GM18951 (cell line): ENCODE measurements around the gene AOPEP.

Source experiments
- POLR2A ChIP-seq: IDR thresholded peaks from 4 replicates; pipeline ENCODE4 v1.6.1; 2011; ENCODE audit warnings: mild to moderate bottlenecking; ENCODE audit not compliant: insufficient read length, insufficient read depth; ENCODE audit errors: extremely low read depth
- in situ Hi-C: fragments of 300-500 bp; cut with MboI; formaldehyde crosslinking; loops from one replicate; pipeline ENCODE4 v1.12.0; 2022; ENCODE audit warnings: low sequenced_read_pairs, mixed read lengths, inconsistent platforms; ENCODE audit not compliant: unreplicated experiment

AOPEP gene

GRCh38 chr9:94921092-94921471 lies 194.6 kb downstream of the AOPEP start:
- no peak for TF ChIP-seq POLR2A
- in situ Hi-C loops, result no loop called here

GRCh38 chr9:94921656-94922055 lies 195.2 kb downstream of the AOPEP start:
- TF ChIP-seq POLR2A, result no peak
- in situ Hi-C loops, result no loop called here

GRCh38 chr9:94922098-94922607 lies 195.7 kb downstream of the AOPEP start:
- no peak for TF ChIP-seq POLR2A
- in situ Hi-C loops, result no loop called here

GRCh38 chr9:94922691-94923107 lies 196.2 kb downstream of the AOPEP start:
- in situ Hi-C loops, result no loop called here
- TF ChIP-seq POLR2A, result no peak

GRCh38 chr9:94923326-94924089 lies 197.0 kb downstream of the AOPEP start:
- TF ChIP-seq POLR2A, result no peak
- in situ Hi-C loops, result no loop called here

- in situ Hi-C loops, result no loop called here
- TF ChIP-seq POLR2A, result no peak
Observed at GRCh38 chr9:94925751-94926430, 199.4 kb downstream of the AOPEP start.

GRCh38 chr9:94926431-94926800 lies 199.9 kb downstream of the AOPEP start:
- in situ Hi-C loops, result no loop called here
- no peak for TF ChIP-seq POLR2A

- in situ Hi-C loops, result no loop called here
- TF ChIP-seq POLR2A, result no peak
Observed at GRCh38 chr9:94927048-94927761, 200.7 kb downstream of the AOPEP start.

- in situ Hi-C loops, result no loop called here
- TF ChIP-seq POLR2A, result no peak
Observed at GRCh38 chr9:94927762-94928670, 201.5 kb downstream of the AOPEP start.

GRCh38 chr9:94928691-94929368 lies 202.3 kb downstream of the AOPEP start:
- in situ Hi-C loops, result no loop called here
- TF ChIP-seq POLR2A, result no peak

GRCh38 chr9:94929369-94929756 lies 202.9 kb downstream of the AOPEP start:
- in situ Hi-C loops, result no loop called here
- TF ChIP-seq POLR2A, result no peak

GRCh38 chr9:94931036-94931633 lies 204.6 kb downstream of the AOPEP start:
- no peak for TF ChIP-seq POLR2A
- in situ Hi-C loops, result no loop called here
